ENCODE results near the gene SORCS3.

- TF ChIP-seq CTCF (IDR thresholded peaks at IDR 0.05; ENCODE audit: low read depth, low read length, poor library complexity, severe bottlenecking) = no peak
- no peak for TF ChIP-seq EZH2phosphoT487 (IDR thresholded peaks at IDR 0.05; ENCODE audit: borderline replicate concordance, low read length)
These were observed 639.8 kb downstream of the SORCS3 start for GRCh38 chr10:105280895-105281294.
